ENCODE results near the gene PTPN14. TPM values are rescaled to one million over a fixed set of nuclear protein-coding genes. Genes with fewer than 3 reads are reported as not detected.

PTPN14 gene
- total and polyA plus RNA-seq, 2 of the 8 experiments (the other 6 are each of a cell fraction or from before 2014, with no cell fraction given) = 14.4 to 93.6 TPM

DNA sequence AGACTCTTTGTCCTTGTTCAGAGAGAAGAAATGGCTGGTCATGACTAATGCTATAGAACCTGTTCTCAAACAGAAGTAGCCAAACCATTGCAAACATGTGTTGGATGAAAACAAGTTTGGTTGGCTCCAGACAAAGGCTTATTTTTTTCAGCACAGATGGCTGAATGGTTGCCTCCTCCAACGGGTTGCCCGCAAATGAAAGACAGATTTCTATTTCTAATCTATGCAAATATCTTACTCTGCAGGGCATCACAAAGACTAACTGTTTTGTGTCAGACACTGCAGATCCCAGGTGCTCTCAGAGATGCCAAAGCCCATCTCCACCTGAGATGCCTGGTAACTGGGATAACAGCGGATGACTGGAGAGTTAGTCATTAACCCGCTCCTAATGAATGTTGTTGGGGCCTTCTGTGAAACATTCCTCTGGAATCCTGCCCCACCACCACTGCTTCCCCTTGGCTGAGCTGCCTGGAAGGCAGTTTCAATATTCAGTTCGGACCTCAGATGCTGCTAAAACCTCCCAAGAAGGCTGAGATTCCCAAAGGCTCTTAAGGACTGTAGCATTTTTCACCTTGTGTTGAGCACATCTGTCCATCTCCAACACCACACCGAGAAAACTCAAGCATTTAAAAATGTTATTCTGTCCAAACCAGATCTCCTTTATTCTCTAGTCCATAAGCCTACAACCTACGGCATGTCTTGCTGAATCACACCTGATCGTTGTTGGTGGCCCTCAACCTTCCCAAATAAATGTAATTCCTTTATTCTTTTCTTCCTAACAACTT lies 104.4 kb downstream of the PTPN14 start (continued):
- TF ChIP-seq, protein P1, sequence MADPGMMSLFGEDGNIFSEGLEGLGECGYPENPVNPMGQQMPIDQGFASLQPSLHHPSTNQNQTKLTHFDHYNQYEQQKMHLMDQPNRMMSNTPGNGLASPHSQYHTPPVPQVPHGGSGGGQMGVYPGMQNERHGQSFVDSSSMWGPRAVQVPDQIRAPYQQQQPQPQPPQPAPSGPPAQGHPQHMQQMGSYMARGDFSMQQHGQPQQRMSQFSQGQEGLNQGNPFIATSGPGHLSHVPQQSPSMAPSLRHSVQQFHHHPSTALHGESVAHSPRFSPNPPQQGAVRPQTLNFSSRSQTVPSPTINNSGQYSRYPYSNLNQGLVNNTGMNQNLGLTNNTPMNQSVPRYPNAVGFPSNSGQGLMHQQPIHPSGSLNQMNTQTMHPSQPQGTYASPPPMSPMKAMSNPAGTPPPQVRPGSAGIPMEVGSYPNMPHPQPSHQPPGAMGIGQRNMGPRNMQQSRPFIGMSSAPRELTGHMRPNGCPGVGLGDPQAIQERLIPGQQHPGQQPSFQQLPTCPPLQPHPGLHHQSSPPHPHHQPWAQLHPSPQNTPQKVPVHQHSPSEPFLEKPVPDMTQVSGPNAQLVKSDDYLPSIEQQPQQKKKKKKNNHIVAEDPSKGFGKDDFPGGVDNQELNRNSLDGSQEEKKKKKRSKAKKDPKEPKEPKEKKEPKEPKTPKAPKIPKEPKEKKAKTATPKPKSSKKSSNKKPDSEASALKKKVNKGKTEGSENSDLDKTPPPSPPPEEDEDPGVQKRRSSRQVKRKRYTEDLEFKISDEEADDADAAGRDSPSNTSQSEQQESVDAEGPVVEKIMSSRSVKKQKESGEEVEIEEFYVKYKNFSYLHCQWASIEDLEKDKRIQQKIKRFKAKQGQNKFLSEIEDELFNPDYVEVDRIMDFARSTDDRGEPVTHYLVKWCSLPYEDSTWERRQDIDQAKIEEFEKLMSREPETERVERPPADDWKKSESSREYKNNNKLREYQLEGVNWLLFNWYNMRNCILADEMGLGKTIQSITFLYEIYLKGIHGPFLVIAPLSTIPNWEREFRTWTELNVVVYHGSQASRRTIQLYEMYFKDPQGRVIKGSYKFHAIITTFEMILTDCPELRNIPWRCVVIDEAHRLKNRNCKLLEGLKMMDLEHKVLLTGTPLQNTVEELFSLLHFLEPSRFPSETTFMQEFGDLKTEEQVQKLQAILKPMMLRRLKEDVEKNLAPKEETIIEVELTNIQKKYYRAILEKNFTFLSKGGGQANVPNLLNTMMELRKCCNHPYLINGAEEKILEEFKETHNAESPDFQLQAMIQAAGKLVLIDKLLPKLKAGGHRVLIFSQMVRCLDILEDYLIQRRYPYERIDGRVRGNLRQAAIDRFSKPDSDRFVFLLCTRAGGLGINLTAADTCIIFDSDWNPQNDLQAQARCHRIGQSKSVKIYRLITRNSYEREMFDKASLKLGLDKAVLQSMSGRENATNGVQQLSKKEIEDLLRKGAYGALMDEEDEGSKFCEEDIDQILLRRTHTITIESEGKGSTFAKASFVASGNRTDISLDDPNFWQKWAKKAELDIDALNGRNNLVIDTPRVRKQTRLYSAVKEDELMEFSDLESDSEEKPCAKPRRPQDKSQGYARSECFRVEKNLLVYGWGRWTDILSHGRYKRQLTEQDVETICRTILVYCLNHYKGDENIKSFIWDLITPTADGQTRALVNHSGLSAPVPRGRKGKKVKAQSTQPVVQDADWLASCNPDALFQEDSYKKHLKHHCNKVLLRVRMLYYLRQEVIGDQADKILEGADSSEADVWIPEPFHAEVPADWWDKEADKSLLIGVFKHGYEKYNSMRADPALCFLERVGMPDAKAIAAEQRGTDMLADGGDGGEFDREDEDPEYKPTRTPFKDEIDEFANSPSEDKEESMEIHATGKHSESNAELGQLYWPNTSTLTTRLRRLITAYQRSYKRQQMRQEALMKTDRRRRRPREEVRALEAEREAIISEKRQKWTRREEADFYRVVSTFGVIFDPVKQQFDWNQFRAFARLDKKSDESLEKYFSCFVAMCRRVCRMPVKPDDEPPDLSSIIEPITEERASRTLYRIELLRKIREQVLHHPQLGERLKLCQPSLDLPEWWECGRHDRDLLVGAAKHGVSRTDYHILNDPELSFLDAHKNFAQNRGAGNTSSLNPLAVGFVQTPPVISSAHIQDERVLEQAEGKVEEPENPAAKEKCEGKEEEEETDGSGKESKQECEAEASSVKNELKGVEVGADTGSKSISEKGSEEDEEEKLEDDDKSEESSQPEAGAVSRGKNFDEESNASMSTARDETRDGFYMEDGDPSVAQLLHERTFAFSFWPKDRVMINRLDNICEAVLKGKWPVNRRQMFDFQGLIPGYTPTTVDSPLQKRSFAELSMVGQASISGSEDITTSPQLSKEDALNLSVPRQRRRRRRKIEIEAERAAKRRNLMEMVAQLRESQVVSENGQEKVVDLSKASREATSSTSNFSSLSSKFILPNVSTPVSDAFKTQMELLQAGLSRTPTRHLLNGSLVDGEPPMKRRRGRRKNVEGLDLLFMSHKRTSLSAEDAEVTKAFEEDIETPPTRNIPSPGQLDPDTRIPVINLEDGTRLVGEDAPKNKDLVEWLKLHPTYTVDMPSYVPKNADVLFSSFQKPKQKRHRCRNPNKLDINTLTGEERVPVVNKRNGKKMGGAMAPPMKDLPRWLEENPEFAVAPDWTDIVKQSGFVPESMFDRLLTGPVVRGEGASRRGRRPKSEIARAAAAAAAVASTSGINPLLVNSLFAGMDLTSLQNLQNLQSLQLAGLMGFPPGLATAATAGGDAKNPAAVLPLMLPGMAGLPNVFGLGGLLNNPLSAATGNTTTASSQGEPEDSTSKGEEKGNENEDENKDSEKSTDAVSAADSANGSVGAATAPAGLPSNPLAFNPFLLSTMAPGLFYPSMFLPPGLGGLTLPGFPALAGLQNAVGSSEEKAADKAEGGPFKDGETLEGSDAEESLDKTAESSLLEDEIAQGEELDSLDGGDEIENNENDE (IDR thresholded peaks at IDR 0.05; ENCODE audit: insufficient replicate concordance, low read length) = no peak
- TF ChIP-seq JUN (IDR thresholded peaks at IDR 0.05; ENCODE audit: low read depth, low read length) (peak; percentile 76), CHD2 (IDR thresholded peaks at IDR 0.05; ENCODE audit: low read length) (0 out of 2 replicates have a peak, but pooled peaks have one; percentile 9), POU5F1 (IDR thresholded peaks at IDR 0.05; ENCODE audit: low read depth, low read length) (no peak), EP300 (IDR thresholded peaks at IDR 0.05; ENCODE audit: borderline replicate concordance in 1 of 2, low read depth in 2 of 2, low read length in 2 of 2) (peak in 1 of 2 experiments; percentile 85; a peak in 1 of 3 replicates), TAF7 (optimal IDR thresholded peaks at IDR 0.05; ENCODE audit: borderline replicate concordance, low read depth, low read length) (no peak), SAP30 (IDR thresholded peaks at IDR 0.05; ENCODE audit: insufficient read depth, insufficient replicate concordance, low read length) (no peak), TEAD4 (IDR thresholded peaks at IDR 0.05; ENCODE audit: low read depth, low read length) (peak; percentile 85)
- TF ChIP-seq, protein P2, sequence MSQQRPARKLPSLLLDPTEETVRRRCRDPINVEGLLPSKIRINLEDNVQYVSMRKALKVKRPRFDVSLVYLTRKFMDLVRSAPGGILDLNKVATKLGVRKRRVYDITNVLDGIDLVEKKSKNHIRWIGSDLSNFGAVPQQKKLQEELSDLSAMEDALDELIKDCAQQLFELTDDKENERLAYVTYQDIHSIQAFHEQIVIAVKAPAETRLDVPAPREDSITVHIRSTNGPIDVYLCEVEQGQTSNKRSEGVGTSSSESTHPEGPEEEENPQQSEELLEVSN (IDR thresholded peaks at IDR 0.05) = no peak
